ENCODE data around the gene GJA5. TPM values are rescaled to one million over a fixed set of nuclear protein-coding genes. Genes with fewer than 3 reads are reported as not detected.
A peak's percentile ranks its signal among the peaks of the same experiment; 100 is the strongest.

The GJA5 gene
- total RNA-seq, 1 experiment from 2014 or later = not detected

DNA sequence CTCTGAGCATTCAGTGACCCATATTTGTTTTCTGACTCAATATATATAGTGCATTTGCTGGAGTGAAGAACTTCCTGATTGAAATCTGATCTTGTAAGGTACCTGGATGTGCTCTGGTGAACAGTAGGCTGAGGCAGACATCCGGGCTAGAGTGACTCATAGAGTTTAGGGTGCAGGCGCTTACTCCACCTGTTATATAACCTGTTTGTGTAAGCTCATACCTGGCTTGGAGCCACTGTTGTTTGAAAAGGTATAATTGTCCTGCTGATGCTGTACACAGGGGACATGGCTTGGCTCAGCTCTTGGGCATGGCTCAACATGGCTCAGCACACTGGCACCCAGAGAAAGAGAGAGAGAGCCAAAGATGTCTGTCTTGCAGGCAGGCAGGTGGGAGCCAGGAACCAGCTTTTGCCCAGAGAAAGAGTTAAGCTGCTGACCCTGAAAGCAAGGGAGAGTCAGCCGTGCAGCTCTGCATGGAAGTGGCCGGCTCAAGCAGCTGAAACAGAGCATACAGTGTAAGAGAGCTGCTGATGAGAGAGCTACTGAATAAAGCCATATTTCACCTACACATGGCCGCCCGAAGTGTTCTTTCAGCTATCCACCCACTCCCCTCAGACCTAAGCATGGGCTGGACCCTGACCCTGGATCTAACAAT, 43.2 kb downstream of the GJA5 start:
- H3K79me2 ChIP-seq (ENCODE audit: insufficient read depth, low read length) = no peaks in the 10 kb centered on the region
- ATAC-seq (peak; percentile 92), DNase-seq (ENCODE audit: low read depth, low spot score) (peak; percentile 78)
- intact Hi-C loops (cut with micrococcal nuclease) = loop anchor here (5.0 kb wide), 1 partner anchor 45 kb away; the partner anchor contains the start of gene ACP6
- H3K9me3 ChIP-seq (ENCODE audit: control insufficient read depth in 1 of 2, insufficient read depth in 1 of 2, low read depth in 1 of 2, low read length in 2 of 2) = no peaks in the 10 kb centered on the region
- no peak overlapping the region; a peak in 1 of 4 replicates for H3K4me3 ChIP-seq (replicated peaks in 1 of 2; ENCODE audit: low read depth in 1 of 2, low read length in 2 of 2)
- CTCF ChIA-PET = interaction anchor here (0.9 to 1.4 kb wide), 3 partner anchors 124 to 221 kb away, joined by 3 to 12 read pairs (median 3); no protein-coding TSS in a partner anchor
- TF ChIP-seq CEBPB (IDR thresholded peaks at IDR 0.05; ENCODE audit: low read depth) (peak; percentile 38; the same call in 1 of the 2 replicates), ELF1 (IDR thresholded peaks at IDR 0.05; ENCODE audit: borderline replicate concordance, low read depth) (peak; percentile 38; the same call in 1 of the 2 replicates), CBX3 (IDR thresholded peaks at IDR 0.05; ENCODE audit: low read depth) (0 out of 2 replicates have a peak, but pooled peaks have one; percentile 25), FOSL1 (IDR thresholded peaks at IDR 0.05; ENCODE audit: low read depth) (peak; percentile 73), SRF (IDR thresholded peaks at IDR 0.05; ENCODE audit: low read depth) (no peak), EGR1 (IDR thresholded peaks at IDR 0.05; ENCODE audit: low read depth) (no peak), TCF7L2 (IDR thresholded peaks at IDR 0.05; ENCODE audit: borderline replicate concordance, extremely low read depth, insufficient read depth, insufficient read length) (no peak), JUND (IDR thresholded peaks at IDR 0.05) (peak; percentile 60), SP1 (IDR thresholded peaks at IDR 0.05; ENCODE audit: low read depth) (peak; percentile 61; the same call in 1 of the 2 replicates), POLR2AphosphoS5 (IDR thresholded peaks at IDR 0.05; ENCODE audit: low read depth, low read length) (peak; percentile 54; the same call in 1 of the 2 replicates)
- peak overlapping the region; percentile 44 for H3K27ac ChIP-seq (ENCODE audit: low read depth, low read length)
- no peak overlapping the region for H3K9ac ChIP-seq (ENCODE audit: low read length)
- peak overlapping the region; percentile 57 for H3K4me2 ChIP-seq (ENCODE audit: low read length)
- no peaks in the 10 kb centered on the region for H3K9me2 ChIP-seq (ENCODE audit: insufficient read depth)
- RAD21 ChIA-PET (ENCODE audit: low non-redundant PET in 1 of 2, low total read pairs in 2 of 2, uncharacterized antibody in 2 of 2, unreplicated experiment in 2 of 2) = no interaction called here
- peaks cover 12 to 18% of the 10 kb centered on the region in 2 experiments for H3K4me1 ChIP-seq (ENCODE audit: control insufficient read depth in 1 of 2, insufficient read depth in 2 of 2, low read length in 2 of 2)
- POLR2A ChIA-PET = interaction anchor here (1.6 kb wide), 1 partner anchor 546 kb away, joined by 4 read pairs; no protein-coding TSS in a partner anchor
- no TSS peak for BruUV-seq (replicated peaks)
- H3K36me3 ChIP-seq (ENCODE audit: control insufficient read depth in 1 of 2, insufficient read depth in 2 of 2, low read length in 2 of 2) = no peaks in the 10 kb centered on the region
- no peaks in the 10 kb centered on the region for H4K20me1 ChIP-seq (ENCODE audit: insufficient read depth)
- H2AFZ ChIP-seq (ENCODE audit: low read depth, low read length, poor library complexity, severe bottlenecking) = no peak overlapping the region
- no peaks in the 10 kb centered on the region for H3K27me3 ChIP-seq (ENCODE audit: insufficient read depth, low read length)

GRCh38 chr1:147712605-147713004, 47.8 kb downstream of the GJA5 start:
- H3K4me1 ChIP-seq (ENCODE audit: control insufficient read depth in 1 of 2, insufficient read depth in 2 of 2, low read length in 2 of 2) = peaks cover 10 to 14% of the 10 kb centered on the region in 2 experiments
- no peak overlapping the region for H3K9ac ChIP-seq (ENCODE audit: low read length)
- ChIA-PET RAD21 (ENCODE audit: low non-redundant PET in 1 of 2, low total read pairs in 2 of 2, uncharacterized antibody in 2 of 2, unreplicated experiment in 2 of 2) (no interaction called here), CTCF (interaction anchor here (1.0 kb wide), 1 partner anchor 11 kb away, joined by 3 read pairs; no protein-coding TSS in a partner anchor), POLR2A (no interaction called here)
- no peak overlapping the region for H3K27ac ChIP-seq (ENCODE audit: low read depth, low read length)
- BruUV-seq (replicated peaks) = no TSS peak
- H2AFZ ChIP-seq (ENCODE audit: low read depth, low read length, poor library complexity, severe bottlenecking) = no peak overlapping the region
- no peak overlapping the region for H3K4me3 ChIP-seq (replicated peaks in 1 of 2; ENCODE audit: low read depth in 1 of 2, low read length in 2 of 2)
- no peaks in the 10 kb centered on the region for H3K9me3 ChIP-seq (ENCODE audit: control insufficient read depth in 1 of 2, insufficient read depth in 1 of 2, low read depth in 1 of 2, low read length in 2 of 2)
- no peak overlapping the region for H3K4me2 ChIP-seq (ENCODE audit: low read length)
- H3K27me3 ChIP-seq (ENCODE audit: insufficient read depth, low read length) = no peaks in the 10 kb centered on the region
- H4K20me1 ChIP-seq (ENCODE audit: insufficient read depth) = no peaks in the 10 kb centered on the region
- intact Hi-C loops (cut with micrococcal nuclease) = no loop called here
- ATAC-seq (no peak), DNase-seq (ENCODE audit: low read depth, low spot score) (no peak)
- H3K36me3 ChIP-seq (ENCODE audit: control insufficient read depth in 1 of 2, insufficient read depth in 2 of 2, low read length in 2 of 2) = no peaks in the 10 kb centered on the region
- no peaks in the 10 kb centered on the region for H3K79me2 ChIP-seq (ENCODE audit: insufficient read depth, low read length)
- no peaks in the 10 kb centered on the region for H3K9me2 ChIP-seq (ENCODE audit: insufficient read depth)
- TF ChIP-seq CEBPB (IDR thresholded peaks at IDR 0.05; ENCODE audit: low read depth) (no peak), JUND (IDR thresholded peaks at IDR 0.05) (no peak), CBX3 (IDR thresholded peaks at IDR 0.05; ENCODE audit: low read depth) (no peak), REST (IDR thresholded peaks at IDR 0.05; ENCODE audit: low read depth) (no peak), POLR2A (IDR thresholded peaks at IDR 0.05; ENCODE audit: borderline replicate concordance, extremely low read depth, insufficient read depth, insufficient read length) (no peak), SP1 (IDR thresholded peaks at IDR 0.05; ENCODE audit: low read depth) (no peak), EGR1 (IDR thresholded peaks at IDR 0.05; ENCODE audit: low read depth) (no peak)
- TF ChIP-seq, protein P1, sequence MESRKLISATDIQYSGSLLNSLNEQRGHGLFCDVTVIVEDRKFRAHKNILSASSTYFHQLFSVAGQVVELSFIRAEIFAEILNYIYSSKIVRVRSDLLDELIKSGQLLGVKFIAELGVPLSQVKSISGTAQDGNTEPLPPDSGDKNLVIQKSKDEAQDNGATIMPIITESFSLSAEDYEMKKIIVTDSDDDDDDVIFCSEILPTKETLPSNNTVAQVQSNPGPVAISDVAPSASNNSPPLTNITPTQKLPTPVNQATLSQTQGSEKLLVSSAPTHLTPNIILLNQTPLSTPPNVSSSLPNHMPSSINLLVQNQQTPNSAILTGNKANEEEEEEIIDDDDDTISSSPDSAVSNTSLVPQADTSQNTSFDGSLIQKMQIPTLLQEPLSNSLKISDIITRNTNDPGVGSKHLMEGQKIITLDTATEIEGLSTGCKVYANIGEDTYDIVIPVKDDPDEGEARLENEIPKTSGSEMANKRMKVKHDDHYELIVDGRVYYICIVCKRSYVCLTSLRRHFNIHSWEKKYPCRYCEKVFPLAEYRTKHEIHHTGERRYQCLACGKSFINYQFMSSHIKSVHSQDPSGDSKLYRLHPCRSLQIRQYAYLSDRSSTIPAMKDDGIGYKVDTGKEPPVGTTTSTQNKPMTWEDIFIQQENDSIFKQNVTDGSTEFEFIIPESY (IDR thresholded peaks at IDR 0.05; ENCODE audit: extremely low read depth, insufficient replicate concordance, low read length) = no peak
